ENCODE results near the gene BTRC.

DNA sequence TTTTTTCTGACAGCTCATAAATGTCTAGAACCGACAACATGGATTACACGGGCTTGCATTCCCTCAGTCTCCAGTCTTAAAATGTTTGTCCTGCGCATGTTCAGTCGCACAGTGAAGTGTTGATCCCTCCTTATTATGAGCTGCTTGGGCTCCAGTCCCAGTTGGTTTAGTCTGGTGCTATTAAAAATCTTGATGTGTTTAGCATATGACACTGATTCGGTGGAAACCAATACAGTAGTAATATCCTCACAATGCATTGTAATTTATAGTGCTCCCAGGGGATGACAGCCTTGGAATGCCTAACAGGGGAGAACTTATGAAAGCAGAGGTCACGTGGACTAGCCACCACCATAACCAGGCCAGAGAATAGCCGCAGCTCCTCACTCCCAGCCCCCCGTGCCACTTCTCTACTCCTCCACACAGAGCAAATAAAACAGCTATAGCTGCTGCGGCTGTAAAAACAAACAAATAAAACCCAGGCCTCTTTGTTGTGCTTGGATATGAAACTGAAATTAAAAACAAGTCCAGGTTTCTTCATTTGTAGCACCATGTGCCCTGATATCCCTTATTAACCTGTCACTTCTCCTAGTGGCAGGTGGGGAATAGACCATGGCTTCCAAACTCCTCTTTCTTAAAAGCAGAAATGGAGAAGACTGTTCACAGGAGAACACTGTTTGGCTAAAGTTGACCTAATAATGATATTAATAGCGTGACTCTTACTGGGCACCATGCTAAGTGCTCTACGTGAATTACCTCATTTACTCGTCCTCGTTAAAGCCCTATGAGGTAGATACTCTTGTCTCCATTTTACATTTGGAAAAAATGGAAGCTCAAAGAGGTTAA lies 241.8 kb downstream of the BTRC start:
- TF ChIP-seq, protein P1, sequence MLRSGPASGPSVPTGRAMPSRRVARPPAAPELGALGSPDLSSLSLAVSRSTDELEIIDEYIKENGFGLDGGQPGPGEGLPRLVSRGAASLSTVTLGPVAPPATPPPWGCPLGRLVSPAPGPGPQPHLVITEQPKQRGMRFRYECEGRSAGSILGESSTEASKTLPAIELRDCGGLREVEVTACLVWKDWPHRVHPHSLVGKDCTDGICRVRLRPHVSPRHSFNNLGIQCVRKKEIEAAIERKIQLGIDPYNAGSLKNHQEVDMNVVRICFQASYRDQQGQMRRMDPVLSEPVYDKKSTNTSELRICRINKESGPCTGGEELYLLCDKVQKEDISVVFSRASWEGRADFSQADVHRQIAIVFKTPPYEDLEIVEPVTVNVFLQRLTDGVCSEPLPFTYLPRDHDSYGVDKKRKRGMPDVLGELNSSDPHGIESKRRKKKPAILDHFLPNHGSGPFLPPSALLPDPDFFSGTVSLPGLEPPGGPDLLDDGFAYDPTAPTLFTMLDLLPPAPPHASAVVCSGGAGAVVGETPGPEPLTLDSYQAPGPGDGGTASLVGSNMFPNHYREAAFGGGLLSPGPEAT (IDR thresholded peaks at IDR 0.05; ENCODE audit: low read depth), result no peak
- no peak for TF ChIP-seq EP300 (IDR thresholded peaks at IDR 0.05; ENCODE audit: borderline replicate concordance in 1 of 2, control insufficient read depth in 1 of 2, low read depth in 2 of 2, low read length in 2 of 2)

Data from GM12878 (cell line).